ENCODE results near the gene SMAD6.
A peak's percentile ranks its signal among the peaks of the same experiment; 100 is the strongest.
"Not testable (repeated sequence)": the region's sequence is repeated elsewhere in the genome, so short reads cannot be mapped to it uniquely, and the experiment has no call there.

Gene SMAD6

DNA sequence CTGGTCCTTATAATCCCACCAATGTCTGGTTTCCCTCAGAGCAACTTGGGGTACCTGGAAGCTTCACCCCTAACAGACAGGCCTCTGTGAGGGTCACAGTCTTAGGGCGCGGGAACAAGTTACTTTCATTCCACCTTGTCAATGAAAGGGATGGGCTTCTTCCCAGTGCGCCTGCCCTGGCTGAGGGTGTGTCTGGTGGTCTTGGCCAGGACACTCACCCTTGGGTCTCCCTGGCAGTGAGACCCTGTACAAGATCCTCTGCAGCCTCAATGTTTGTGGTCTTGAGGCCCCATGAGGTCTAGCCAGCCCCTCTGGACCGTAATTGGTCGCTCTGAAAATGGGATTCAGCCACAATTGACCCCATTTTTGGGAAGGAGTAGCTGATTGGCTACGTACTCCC lies 40.2 kb downstream of the SMAD6 start:
- no peak for DNase-seq (ENCODE audit: low spot score)

DNA sequence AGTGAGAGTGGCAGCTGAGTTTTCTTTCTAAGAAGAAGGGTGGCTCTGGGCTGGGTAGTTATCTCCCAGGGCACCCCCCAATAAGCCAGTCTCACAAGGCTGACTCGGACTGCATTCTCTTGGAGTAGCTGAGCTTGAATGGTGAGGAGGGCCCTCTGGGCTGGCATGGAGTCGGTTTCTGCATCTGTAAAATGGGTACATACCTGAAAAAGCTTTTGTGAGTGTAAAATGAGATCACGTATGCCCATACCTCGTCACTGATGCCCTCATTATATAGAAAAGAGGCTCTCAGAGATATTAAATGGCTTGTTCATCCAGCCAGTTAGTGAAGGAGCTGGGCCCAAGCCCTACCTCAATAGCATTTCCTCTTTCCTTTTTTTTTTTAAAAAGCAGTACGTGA lies 41.2 kb downstream of the SMAD6 start:
- no peak for DNase-seq (ENCODE audit: low spot score)

DNA sequence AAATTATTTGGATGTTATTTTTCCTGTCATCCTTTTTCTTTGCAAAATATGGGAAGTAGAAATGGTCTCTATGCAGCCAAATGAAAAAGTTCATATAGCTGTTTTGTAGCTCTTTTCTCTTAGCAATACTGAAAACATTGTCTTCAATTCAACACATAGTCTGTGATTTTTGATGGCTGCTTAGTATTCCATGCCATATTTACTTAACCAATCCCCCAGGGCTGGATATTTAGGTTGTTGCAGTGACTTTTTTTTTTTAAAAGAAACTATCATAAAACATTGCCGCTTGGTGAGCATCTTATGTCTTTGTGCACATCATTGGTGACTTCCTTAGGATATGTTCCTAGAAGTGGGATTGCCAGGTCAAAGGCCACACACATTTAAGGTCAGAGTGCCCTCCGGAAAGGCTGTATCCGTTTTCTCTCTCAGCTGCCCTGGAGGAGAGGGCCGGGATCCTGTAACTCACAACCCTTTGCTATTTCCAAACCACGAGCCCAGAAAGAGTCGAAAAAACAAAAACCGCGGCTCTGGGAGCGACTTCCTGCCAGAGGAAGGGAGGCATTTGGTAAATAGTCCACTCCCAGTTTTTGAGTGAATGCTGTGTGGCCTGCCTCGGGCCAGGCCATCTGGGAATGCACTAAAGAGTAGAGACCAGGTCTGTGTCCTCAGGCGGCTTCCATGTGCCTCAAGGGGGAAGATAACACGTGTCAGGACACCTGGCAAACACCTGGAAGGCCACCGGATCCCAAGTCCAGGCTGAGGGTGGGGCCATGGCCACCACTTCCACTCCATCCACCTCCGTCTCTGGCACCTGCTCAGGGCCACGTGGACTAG lies 41.9 kb downstream of the SMAD6 start:
- DNase-seq (ENCODE audit: low spot score): peak; percentile 72

DNA sequence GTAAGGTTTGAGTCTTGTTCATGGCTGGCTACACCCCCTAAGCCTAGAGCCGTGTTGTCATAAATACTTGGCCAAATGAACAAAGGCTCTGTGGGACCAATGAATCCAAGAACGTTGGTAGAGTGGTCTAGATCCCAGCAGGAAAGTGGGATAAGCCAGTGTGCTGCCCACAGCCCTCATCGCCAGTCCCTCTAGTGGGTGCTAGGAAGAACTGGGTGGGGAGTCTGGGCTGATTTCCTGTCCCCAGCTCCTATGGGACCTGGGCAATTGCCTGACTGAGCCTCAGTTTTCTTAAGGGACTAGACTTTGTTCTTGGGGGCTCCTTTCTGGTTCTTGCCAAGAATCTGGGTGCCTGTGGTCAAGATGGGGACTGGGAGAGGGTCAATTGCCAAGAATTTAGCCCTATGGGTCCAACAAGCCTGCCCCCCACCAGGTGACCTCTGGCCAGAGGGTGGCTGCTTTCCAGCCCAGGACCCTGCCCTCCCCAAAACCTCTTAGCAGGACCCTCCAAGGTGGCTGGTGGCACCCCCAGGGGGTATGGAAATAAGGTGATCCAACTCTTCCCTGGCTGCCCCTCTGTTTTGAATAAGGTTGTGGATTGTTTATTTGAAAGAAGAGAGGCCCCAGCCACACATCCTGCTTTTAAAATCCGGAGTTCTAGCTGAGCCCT lies 42.7 kb downstream of the SMAD6 start:
- DNase-seq (ENCODE audit: low spot score): no peak

DNA sequence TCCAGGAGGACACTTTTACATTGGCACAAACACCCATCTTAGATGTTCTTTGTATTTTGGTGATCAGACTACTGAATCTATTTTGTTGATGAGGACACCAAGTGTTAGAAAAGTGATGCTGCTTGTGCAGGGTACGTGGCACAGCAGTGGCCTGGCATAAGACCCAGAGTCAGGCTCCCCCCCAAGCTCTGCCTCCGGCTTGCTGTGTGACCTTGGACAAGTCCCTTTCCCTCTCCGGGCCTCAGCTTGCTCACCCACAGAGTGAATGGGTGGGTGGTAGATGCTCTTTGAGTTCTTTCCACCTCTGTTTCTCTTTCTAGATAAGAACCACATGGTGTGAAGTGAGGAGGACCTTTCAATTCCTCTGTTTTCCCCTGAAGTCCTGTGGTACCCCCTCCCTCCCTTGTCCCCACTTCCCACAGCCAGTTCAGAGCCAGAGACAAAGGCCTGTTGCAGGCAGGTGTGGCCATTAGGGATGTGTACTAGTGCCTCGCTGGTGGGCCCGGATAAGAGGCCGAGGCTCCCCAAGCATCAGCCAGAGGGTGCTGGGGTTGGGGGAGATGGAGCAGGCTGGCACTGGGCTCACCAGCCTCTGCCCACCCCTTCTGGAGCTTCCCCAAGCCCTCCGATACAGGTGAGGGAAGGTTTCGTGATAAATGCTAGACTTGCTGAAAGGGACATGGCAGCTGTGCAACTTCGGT lies 43.6 kb downstream of the SMAD6 start:
- no peak for DNase-seq (ENCODE audit: low spot score)

DNA sequence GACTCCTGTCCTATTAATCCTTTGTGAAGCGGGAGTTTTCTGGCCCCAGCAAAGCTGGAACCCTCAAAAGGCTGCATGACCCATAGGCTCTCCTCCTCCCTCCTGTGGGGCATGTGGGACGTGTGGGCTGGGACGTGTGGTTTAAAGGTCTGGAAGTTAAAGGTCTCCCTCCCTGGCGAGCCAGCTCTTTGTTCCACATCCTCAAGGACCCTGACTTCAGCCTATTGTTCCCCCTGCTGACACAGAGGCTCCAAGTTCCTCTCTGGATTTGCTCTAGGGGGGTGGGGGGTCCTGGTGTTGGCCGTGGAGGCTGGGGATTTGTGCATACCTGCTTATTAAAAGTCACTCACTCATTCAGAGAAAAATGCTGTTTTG lies 44.2 kb downstream of the SMAD6 start:
- DNase-seq (ENCODE audit: low spot score): no peak

DNA sequence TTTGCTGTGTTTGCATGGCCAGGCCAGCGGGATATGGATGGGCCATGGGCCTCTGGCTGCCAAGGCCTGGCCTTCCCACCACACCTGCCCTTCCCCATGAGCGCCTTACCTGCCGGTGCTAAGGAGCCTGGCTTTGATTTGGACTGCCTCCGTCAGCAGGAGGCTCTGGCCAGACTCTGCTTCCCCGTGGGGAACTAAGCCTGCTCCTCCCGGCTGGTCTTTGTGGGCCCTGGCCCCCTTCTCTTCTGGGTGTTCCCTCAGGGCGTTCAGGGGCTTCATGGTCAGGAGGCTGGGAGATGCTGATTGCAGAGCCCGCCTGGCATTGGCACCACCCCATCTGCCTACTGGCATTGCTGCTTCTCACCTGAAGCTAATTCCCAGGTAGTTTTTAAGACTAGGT lies 45.2 kb downstream of the SMAD6 start:
- no peak for DNase-seq (ENCODE audit: low spot score)

DNA sequence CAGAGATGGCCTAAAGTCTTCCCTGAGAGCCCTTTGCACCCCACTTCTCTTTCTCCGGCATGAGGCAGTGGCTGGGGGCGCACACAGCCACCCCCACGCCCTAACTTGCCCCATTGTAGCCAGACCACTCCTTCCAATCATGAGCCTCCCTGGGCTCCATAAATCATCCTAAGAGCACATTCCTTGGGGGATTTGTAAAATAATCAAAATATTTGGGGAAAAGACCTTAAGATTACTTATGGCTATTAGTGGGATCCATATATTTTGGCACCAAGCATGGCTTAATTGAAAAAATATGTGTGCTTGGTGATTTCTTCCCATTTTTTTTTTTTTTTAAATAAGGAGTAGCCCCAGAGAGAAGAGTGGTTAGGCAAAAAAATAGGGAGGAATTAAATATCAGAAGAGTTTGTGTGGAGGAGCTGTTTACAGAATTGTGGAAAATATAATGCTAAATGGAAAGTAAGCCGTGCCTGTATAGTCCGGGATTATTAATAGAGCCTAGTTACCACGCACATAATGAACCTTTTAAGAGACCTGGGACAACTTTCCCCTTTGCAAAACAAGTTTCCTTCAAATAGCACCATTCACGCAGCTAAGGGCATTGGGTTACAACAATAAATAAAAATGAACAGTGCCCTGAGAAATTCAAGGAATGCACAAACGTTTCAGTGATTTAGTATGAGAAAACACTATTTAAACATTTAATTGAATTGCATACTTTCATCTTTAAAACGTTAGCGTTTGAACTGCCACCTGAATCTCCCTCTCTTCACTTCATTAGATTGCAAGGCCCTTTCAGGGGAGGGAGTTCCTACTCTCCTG lies 46.1 kb downstream of the SMAD6 start:
- DNase-seq (ENCODE audit: low spot score): peak; percentile 60

DNA sequence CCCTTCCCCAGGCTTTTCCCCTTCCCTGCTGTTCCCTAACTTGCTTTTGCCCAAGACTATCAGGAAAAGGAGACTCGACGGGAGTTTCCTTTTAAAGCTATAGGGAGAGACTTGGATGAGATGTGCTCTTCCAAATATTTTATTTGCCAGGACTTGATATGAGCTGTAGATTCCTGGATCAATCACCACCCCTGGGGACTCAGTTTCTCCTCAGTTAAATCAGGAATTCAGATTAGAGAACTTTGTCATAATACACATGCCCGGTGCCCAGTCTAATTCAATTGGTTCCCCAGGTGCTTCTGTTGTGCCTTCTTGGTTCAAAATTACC lies 46.6 kb downstream of the SMAD6 start:
- DNase-seq (ENCODE audit: low spot score): no peak

DNA sequence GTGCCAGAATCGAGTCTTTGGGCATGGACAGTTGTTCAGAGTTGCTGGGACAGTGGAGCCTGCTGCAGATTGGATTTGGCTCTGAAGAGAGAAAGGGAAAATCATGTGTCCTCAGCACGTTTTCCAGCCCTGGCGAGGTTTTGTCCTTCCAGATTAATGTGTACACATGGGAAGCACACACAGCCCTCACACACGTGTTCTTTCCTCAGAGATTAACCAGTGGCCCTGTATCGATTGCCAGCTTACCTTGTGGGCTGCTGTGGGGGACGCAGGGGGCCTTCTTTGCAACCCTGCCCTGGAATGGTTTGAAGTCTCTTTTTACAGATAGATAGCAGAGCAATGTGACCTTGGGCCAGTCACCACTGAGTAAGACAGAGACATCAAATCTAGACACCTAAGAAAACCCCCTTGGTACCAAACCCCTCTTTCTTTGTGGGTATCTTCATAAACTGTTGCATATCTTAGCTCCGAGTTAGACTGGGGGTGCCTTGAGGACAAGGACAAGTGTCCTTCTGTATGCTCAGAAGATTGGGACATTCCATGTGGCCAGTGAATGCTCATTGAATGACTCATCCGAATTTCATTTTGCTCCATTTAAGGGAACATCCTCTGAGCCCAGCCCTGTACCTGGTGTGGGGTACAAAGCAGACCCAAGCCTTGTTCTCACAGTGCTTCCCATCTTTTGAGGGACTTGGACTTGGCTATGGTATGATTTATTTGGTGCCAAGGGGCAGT lies 48.0 kb downstream of the SMAD6 start:
- no peak for DNase-seq (ENCODE audit: low spot score)

DNA sequence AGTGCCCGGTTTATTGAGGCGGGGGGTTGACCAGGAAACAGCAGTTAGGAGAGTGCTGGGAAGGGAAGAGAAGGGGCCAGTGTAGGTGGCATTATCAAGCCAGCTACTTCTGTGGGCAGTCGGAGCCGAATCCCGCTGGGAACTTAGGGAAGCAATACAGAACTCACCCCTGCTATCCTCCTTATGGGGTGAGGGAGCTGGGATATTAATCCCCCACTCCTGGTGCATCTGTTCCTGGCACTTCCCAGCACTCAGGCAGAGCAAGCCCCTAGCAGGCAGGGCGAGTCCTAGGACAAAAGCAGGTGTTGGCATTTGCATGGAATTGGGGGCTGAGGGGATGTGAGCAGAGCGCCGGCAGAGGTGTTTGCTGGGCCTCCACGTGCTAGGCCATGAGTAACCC lies 48.6 kb downstream of the SMAD6 start:
- no peak for DNase-seq (ENCODE audit: low spot score)

DNA sequence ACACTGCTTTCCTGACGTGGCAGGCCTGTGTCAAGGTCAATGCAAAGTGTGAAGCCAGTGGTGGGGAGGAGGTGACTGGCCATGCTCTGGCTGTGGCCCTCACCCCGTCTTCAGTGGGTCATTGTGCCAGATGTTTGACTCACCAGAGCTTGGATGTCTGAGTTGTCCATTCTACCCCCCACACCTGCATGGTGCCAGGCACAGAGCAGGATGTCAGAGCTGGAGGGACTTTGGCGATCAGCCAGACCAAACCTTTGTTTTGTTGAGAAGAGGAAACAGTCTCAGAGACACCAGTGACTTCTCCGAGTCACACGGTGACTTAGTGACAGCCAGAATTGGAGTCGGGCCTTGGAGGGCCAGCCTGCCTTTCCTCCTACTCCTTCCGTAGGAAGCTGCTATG lies 49.5 kb downstream of the SMAD6 start:
- DNase-seq (ENCODE audit: low spot score): no peak

DNA sequence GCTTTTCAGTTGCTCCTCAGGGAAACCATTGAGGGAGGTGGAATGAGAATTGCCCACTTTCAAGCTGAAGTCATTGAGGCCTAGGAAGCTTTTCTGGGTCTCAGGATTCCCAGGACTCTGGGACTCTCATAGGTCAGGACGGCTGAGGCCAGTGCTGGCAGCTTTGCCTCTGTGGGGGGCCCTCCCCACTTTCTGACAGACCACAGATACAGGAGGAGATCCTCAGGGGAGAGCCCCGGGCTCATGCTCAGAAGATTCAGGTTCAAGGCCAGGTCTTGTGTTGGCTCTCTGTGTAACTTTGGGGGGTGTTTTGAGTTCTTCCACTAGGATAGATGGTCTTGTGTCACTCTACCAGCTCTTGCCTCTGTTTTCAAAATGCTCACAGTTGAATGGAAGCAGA lies 50.0 kb downstream of the SMAD6 start:
- DNase-seq (ENCODE audit: low spot score): no peak

DNA sequence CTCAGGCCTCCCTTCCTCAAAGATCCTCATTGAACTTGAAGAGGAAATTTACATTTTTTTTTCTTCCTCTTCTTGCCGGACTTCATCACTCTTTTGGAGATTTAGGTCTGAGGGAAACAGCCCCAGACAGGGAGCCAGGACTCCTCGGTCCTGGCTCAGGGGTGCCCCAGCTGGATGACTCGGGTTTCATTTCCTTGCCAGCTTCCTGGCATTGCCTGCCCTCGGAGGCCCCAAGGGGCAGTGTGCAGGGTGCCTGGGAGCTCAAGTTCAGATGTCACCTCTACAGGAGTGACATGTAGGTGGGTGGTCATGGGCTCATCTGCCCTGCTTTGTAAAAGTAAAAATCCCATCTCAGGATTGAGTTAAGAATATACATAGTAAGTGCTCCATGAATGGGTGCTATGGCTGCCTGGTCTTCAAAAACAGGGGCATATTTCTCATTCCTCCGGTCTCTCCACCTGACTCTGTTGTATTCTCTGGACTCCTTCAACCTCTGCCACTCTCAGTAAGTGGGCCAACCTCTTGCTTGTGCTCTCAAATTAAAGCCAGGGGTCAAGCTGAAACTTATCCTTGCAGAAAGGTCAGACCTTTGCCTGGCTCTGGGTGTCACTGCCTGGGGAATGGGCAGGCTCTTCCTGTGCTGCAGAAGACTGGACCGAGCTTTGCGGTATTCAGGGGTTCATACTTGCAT lies 51.8 kb downstream of the SMAD6 start:
- no peak for DNase-seq (ENCODE audit: low spot score)

DNA sequence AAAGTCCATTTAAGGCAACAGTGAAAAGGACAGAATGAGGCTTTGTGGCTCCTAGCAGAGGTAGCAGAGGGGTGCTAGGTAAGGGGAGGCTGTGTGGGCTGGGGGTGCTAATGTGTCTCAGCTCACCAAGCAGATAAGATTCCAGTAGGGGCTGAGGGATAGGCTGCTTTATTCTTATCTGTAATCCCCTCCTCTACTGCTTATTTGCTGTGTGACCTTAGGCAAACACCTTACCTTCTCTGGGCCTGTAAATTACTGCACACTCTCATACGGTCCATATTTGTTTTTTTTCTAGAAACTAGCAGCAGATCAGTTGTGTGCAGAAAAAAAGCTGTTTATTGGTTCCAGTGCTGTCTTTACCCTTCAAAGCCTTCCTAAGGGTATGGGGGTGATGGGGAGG lies 52.8 kb downstream of the SMAD6 start:
- no peak for DNase-seq (ENCODE audit: low spot score)

DNA sequence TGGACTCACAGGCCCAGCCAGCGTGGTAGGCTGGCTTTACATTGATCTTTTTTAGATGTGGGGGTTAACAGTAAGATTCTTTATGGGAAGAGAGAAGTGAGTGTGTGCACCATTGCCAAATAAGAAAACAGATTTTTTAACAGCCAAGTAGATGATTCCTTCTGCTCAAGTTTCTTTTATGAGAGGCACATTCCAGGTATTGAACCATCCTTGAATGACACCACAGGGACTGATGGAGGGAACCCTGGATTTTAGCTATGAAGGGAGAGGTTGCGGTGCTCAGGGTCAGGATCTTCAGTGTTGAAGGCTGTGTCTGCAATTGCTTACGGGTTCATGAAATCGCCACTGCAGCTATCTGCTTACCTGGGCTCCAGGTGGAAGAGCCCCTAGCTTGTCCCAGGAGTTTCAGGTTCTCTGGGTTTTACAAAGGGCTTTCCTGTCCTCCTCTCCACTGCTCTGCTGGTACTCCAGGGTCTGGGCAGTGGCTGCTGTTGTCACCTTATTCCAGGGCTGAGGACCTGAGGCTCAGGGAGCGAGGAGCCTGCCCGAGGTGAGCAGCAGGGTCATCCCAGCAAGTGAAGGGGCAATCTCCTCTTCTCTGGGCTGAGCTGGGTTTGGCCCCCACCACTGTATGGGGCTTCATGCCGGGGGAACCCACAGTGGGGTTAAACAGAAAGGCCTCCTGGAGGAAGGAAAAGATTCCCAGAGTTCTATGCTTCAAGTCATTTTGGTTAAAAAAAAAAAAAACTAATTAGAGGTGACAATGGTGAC lies 53.4 kb downstream of the SMAD6 start:
- no peak for DNase-seq (ENCODE audit: low spot score)

DNA sequence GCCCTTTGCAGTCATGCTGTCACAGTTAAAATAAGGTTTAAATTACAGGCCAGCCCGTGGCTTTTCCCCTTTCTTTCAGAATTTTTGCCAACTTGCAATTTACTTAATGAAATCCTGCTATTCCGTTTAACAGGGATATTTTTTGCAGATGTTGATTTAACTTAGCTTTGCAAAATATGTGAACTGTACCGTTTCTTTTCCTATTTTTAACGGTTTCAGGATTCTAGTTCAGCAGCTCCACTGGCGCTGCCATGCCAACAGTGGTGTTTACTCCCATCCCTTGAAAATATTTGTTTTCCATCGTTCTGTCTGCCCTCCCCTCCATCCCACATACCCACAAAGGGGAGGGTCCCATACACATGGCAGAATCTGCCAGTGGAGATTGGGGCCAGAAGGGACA lies 54.3 kb downstream of the SMAD6 start:
- DNase-seq (ENCODE audit: low spot score): no peak

DNA sequence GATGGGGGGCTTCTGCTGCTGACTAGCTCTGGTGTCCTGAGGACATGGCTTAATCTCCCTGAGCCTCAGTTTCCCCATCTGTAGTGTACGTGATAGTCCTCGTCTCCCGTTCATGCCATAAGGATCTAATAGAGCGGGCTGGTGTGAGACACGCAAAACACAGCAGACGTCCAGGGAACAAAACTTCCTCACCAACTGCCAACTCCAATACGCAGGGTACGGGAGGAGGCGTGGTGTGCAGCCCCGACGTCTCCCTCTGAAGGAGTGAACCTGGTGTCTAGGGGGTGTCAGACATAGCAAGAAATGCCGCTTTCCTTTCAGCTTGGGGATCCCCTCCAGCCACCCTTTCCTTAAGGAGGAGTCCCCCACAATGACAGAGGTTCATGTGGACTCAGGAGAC lies 55.0 kb downstream of the SMAD6 start:
- no peak for DNase-seq (ENCODE audit: low spot score)

DNA sequence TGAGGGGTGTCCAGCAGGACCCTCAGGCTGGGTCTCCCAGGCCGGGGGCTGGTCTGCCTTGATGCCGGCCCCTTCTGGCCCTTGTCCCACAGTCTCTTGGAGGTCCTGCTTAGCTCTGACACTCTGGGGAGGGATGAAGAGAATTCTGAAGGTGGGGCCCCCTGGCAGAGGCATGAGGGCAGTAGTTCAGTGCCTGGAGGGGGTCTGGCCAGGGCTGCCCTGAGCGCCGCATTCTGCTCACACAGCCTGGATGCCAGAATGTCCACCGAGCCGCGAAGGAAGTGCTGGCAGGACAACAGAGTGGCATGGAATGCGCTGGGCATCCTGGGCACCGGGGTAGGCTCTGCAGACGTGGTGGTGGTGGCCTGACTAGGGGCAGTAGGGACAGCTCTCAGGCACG lies 55.5 kb downstream of the SMAD6 start:
- no peak for DNase-seq (ENCODE audit: low spot score)

DNA sequence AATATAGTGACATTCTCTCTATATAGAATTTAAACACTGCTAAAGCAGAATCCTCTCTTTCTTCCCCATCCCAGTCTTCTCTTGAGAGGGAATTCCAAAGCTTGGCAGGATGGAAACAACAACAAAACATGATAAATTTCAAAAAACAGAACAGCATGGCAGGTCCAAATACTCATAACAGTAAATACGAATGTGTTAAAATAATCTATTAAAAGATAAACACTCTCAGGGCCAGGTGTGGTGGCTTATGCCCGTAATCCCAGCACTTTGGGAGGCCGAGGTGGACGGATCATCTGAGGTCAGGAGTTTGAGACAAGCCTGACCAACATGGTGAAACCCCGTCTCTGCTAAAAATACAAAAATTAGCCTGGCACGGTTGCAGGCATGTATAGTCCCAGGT lies 56.2 kb downstream of the SMAD6 start:
- not testable (repeated sequence) for DNase-seq (ENCODE audit: low spot score)

Data from AG20443 (cell line).